DMS53 treated with DMSO at 0.1 percent for 48 hours (cell line): ENCODE measurements around the gene SLC13A4.
"Not testable (repeated sequence)": the region's sequence is repeated elsewhere in the genome, so short reads cannot be mapped to it uniquely, and the experiment has no call there.

Experiments
- DNase-seq: peaks from one replicate; lab custom pipeline; 2025; ENCODE audit not compliant: unreplicated experiment; lab: John Stamatoyannopoulos, UW

The SLC13A4 gene

DNA sequence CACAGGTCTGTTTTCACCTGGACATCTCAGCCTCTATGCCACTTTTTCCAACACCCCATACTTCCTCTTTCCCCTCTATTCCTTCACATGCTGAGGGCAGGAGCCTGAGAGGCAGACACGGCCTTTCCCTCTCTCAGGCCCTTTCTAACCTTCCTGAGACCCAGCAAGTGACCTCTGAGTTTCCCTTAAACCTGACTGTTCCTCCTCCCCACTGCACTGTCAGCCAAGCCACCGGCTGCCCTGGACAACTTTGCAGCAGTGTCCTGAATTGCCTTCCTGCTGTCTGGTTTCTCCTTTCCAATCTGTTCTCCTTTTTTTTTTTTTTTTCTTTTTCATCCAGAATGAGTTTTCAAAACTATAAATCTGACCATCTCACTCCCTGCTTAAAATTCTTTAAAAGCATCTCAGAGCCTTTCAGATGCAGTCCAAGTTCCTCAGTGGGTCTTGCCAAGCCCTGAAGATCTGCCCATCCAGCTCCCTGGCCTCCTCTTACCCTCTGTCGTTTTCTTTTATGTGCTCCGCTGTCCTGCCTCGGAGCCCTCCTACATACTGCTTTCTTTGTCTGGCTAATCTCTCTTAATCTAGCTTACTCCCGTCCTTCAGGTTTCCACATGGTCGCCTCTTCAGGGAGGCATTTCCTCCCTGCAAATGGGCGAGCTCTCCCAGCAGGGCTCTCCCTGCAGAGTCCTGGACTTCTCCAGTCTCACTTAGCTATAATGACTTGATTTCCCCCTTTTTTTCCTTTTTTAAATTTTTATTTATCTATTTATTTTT, 30.5 kb downstream of the SLC13A4 start:
- DNase-seq, result no peak

DNA sequence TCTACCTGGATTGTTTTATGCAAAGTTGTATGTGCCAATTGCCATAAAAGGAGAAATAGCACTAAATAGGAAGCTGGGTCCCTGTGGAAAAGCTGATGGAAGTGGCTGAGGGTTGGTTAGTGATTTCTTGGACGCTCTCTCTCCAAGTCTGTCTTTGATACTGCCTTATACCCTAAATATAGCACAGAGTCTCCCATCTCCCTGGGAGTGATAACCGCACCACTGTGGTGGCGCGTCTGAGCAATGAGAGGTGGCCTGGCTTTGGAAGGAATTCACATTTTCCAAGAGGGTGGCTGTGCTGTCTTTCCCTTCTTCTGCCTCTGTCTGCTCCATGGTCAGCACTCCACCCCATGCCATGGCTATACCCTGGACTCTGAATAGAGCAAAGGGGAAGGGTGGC, 34.4 kb downstream of the SLC13A4 start:
- no peak for DNase-seq

DNA sequence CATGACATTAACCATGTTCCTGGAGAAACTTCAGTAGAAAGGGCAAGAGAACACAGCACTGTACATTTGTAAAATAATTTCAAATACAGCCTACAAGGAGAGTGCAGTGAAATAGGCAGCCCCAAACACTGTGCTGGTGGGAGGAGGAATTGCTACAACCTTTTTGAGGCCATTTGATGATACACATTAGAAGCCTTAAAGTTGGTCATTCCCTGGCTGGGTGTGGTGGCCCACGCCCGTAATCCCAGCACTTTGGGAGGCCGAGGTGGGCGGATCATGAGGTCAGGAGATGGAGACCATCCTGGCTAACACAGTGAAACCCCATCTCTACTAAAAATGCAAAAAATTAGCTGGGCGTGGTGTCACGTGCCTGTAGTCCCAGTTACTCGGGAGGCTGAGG, 35.4 kb downstream of the SLC13A4 start:
- not testable (repeated sequence) for DNase-seq

DNA sequence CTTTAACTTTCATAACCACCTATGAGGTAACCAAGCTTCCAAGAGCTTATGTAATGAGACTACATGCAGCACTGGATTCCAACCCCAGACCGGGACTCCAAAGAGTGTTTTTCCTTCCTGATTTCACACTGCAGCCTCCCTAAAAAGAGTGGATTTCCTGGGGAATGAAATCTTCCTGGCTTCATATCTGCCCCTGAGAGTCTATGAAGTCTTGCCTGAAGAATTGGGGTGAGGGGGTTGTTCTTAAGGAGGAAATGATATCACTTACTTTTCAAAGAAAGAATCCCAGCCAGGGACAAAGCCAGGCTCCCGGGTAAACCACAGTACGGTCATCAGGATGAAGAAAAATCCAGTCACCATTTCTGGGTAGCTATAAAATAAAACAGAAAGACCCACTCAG, 35.9 kb downstream of the SLC13A4 start:
- no peak for DNase-seq

DNA sequence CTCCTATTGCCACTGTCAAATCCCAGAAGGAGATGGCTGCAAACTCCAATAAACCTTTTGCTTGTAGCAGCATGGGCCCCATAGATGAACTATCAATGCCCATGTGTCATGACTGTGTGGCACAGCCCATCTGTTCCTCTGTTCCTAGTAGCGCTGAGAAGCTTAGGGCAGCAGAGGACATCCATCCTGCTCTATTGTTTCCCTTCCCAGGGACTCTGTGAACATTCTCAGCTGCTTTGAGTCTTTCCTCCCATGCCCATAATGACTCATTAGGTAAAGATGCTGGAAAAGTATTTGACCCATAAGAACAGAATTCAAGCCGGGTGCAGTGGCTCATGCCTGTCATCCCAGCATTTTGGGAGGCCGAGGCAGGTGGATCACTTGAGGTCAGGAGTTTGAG, 37.4 kb downstream of the SLC13A4 start:
- DNase-seq, result no peak

DNA sequence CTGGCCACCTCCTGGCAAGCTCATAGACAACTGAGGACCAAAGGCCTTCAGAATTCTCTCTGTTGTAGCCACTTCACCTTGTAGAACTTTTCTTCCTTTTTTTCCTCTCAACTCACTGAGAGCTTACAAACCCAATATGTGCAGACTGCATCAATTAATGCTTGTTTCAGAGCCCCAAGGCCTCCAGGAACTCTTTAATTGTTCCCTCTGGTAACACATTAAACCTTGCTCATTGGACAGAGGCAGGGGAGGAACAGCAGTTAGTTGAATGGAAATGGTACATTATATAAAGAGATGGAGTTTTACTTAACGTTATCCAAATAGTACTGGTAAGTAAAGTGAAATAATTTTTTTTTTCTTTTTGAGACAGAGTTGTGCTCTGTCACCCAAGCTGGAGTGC, 40.5 kb downstream of the SLC13A4 start:
- no peak for DNase-seq

DNA sequence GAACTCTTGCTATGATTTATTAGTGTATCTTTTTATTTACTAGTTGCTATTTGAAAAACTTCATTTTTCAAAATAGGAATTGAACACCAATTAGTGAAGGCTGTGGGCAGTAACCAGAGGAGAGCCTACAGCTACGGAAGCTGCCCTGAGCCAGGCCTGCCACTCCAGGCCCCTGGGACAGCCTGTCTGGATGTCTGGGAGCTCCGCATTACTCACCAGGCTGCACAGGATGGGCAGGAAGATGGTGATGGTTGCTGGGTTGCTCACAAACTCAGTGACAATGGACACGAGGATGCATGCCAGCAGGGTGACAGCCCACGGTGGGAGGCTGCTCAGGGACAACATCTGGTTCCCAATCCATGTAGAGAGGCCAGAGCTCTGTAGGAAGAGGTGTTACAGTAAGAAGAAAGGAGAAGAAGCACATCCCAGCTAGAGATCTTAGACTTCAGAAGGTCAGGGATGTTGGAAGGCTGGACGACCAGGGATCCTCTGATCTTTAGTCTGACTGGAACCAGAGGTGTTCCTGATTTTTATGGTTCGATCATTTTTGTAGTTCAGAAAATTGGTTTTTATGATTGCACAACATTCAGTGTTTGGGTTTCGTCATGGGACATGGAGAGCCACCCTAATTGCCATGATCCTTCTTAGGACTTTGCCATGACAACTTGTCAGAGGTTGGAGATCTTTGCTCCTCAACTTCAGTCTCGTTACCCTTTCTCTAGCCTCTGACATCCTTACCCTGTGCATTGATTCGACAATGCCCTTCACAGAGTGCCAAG, 42.5 kb downstream of the SLC13A4 start:
- DNase-seq, result no peak

DNA sequence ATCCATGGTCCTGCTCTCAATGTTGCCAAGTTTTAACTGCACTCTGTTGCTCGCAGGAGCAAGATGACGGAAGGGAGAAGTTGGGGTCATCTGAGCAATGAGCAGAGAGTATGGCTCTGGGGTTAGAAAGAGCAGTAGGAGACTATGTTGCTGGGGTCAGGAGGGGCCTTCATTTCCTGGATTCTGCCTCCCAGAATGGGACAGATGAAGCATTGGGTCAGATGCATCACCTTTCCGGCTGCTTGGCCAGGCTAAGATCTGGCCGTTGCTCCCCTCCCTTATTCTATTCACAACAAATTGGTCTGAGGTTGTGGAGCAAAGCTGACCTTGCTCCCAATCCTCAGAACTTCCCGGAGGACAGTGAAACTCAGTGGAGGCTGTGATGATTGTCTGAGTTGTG, 43.3 kb downstream of the SLC13A4 start:
- no peak for DNase-seq

DNA sequence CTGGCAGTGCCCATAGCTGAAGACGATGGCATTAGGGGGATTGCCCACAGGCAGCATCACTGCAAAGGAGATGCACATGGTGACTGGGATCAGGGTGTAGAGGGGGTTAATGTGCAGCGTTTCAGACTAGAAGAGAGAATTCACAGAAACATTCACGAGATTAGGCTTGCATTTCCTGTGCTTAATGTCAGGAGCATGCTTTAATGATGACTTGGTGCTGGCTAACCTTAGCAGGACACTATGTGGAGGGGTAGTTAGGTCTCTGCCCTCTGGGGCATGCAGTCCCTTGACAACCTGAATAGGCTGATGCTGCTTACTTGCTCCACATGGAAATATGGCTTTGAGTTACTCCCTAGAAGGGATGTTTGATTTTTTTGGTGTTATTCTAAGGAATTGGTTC, 43.9 kb downstream of the SLC13A4 start:
- DNase-seq, result no peak

DNA sequence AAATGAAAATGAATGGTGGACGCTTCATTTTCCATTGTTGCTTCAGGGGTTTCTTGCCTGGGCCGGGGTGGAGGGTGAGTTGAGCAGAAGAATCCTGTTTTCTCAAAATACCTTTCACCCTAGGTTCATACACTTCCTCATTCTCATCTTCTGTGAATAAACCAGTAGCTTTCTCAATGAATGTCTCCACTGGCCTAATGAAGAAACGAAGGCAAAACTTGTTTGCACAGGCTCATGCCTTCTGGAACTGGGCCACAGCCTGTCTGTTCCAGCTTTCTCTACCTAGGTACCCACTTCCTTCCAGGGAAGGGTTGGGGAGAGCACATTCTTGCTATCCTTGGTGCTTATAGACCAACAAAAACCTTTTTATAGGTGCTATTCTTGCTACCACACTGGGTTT, 44.4 kb downstream of the SLC13A4 start:
- no peak for DNase-seq

DNA sequence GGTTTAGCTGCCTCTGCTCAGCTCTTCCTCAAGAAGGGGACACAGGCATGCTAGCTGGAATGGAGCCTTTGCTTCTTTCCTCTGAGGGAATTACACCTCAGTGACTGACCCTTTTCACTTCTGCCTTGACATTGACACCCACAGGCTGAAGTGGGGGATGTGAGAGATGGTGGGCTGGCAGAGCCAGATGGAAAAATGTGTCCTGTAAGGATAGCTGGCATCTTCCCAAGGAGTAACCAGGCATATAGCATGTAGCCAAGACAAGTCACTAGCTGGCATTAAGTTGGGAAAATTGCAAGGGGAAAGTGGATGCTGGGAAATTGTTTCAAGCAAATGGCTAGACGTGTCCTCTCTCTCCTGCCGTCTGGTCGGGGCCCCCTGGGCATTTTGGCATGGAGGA, 45.8 kb downstream of the SLC13A4 start:
- DNase-seq, result no peak

DNA sequence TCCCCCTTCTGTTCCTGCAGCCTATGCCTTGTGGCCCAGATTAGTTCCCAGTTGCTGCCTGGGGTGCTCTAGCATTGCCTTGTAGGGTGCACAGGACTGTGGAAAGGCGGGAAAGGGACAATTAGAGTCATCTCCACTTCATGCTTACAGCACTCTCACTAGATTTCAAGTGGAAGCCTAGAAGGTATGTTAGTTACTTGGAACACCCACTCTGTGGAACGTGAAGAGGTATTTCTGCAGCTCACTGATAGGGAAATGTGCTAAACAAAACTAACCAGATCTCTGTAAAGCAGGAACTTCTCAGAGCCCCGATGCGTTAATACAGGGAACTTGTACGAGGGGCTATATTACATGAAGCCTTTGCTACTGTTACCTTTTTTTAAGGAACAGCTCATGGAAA, 46.2 kb downstream of the SLC13A4 start:
- no peak for DNase-seq

DNA sequence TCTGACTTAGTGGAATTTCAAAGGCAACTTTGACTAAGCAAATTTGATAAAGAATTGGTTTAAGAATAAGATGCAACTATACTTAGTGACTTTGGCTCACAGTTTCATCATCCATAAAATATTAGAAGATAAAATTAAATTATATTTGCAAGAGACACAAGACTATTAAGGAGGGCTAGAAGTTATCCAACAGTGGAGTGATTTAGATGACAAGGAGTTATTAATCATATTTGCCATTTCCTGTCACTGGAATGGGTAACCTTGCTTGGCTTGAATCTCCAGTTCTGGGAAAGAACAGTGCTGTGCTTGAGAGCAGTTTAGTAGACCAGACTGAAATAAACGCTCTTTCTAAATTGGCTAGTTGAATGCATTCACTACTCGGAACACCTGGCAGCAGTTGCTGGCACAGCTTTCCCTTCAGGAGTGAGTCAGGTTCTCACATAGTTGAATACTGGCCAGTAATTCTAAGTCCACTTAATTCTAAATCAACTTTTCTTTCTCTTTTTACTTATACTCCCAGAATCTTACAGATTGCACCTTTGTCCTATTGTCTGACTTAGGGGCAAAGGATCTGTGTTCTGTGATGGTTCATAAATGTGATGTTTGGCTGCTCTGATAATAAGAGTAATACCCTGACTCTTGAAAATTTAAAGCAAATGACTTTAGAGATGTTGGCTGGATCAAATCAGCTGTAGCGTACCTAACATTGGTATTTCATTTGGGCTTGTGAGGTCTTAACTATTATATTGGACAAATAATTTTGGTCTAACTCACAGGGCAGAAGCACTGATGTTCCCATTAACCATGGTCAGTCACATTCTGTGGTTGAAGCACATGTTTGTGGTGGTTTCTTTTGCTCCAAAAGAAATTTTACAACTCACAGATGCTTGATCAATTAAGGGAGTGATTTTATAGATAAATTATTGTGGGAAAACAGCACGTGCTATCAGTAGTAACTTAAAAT, 49.1 kb downstream of the SLC13A4 start:
- DNase-seq, result no peak

DNA sequence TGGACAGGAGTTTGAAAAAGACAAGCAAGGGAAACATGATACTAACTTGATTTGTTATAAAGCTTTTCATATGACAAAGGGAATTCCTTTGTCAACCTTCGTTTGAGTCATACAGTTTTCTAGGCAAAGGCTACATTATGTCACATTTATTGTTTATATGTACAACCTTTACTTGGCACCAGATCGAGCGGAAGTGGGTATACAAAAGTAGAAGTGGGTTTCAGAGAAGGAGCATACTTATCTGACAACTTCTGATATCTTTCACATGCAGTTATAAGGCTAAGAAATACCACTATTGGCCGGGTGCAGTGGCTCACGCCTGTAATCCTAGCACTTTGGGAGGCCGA, 54.7 kb downstream of the SLC13A4 start:
- DNase-seq, result no peak

DNA sequence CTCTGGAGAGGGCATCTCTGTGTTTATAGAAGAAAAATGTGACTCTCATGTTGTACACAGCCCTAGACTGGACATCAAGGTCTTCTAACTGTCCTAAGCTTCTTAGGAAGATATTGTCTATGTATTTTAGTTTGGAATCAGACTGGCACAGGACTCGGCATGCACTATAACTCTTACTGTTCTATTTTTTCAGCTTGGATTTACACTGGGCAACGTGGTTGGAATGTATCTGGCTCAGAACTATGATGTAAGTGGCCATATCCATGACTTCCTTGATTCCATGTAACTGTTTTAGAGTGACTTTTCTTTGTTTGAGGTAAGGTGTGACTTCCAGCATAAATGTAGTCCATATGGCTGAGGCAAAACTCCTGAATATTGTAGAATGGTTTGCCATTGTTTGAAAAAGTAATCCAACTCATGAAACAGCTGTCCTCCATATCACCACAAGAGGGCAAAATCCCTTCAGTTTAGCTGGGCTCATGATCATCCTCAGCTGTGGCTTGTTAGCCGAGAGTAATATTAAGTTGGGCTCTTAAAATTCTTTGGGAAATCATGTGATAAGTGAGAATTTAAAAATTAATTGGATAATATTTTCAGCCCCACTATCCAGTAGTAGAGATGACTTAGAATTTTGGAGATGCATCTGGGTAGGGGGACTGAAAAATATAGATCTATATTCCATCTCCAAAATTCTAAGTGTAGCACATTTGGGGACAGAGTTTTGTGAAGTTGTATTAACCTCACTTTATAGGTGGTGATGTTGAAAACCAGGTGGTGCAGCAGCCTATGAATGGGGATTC, 55.2 kb downstream of the SLC13A4 start:
- DNase-seq, result peak; percentile 65

DNA sequence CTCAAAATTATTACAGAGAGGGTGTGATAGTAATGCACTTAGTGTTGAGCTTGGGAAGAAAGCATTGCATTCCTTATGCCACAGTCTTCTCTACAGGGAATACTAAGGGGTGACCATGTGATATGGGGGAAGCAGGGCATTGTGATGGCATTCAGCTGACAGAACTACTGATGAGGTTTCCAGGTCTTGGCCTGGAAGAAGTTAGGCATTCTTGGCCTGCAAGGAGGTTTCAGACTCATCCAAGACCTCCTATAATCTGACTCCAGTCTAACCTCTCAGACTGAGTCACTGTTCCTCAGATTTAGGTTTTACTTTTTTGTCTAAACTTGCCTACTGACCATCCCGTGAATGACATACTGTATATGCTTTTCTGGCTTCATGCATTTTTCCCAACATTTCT, 57.8 kb downstream of the SLC13A4 start:
- no peak for DNase-seq

DNA sequence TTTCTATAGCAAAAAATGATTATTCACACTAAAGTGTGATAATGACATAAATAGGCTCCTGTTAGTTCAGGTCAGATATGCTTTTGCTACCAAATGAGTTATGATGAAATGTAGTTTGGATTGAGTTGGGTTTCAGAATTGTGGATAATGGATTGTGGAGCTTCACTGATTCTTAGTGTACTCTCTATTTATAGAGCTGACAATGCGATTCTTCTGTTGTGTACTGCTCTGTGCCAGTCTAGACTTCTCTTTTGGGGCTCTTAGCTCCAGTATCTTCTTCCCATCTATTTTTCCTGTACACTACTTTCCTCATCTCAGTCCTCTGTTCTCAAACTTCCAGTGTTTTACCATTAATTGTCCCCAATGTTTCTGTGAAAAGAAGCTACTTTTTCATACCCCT, 58.2 kb downstream of the SLC13A4 start:
- DNase-seq, result no peak

DNA sequence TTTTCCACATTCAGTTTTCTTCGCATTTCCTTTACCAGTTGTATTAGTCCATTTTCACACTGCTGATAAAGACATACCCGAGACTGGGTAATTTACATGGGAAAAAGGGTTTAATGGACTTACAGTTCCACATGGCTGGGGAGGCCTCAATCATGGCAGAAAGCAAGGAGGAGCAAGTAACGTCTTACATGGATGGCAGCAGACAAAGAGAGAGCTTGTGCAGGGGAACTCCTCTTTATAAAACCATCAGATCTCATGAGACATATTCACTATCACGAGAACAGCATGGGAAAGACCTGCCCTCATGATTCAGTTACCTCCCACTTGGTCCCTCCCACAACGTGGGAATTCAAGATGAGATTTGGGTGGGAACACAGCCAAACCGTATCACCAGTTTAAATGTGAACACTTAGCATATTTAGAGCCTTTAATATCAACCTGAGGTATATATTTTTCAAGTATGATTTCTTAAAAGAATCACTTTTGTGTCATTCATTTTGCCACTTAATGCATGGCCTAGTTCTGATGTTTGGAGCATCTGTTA, 59.1 kb downstream of the SLC13A4 start:
- DNase-seq, result not testable (repeated sequence)

DNA sequence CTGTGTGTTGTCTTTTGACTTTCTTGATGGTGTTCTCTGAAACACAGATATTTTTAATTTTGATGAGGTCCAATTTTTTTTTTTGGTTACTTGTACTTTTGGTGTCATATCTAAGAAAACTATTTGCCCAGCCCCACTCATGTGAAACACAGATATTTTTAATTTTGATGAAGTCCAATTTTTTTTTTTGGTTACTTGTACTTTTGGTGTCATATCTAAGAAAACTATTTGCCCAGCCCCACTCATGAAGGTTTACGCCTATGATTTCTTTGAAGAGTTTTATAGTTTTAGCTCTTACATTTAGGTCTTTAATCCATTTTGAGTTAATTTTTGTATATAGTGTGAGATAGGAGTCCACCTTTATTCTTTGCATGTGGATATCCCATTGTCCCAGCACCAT, 60.4 kb downstream of the SLC13A4 start:
- not testable (repeated sequence) for DNase-seq

DNA sequence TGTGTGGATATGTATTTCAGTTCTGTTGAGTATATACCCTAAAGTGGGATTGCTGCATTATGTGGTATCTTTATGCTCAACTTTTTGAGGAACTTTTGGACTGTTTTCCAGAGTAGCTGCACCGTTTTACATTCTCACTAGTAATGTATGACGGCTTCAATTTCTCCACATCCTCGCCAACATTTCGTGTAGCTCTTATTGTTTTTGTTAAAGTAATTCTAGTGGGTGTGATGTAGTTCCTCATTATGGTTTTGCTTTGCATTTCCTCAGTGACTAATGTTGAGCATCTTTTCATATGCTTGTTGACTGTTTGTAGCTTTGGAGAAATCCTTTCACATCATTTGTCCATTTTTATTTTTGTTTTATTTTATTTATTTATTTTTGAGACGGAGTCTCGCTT, 61.1 kb downstream of the SLC13A4 start:
- DNase-seq, result no peak
